B cell (primary cell): ENCODE results near the gene GPRIN2. TPM values are rescaled to one million over a fixed set of nuclear protein-coding genes. Genes with fewer than 3 reads are reported as not detected.

ENCODE experiments used
- ATAC-seq: fragments of 200-7000 bp; cut with Tn5 transposase; one replicate; pipeline ENCODE4 v1.10.0; 2021; ENCODE audit warnings: low read depth, mild to moderate bottlenecking, moderate number of reproducible peaks, moderate library complexity
- CTCF ChIA-PET: fragments of 350-600 bp; sonication (Branson Sonifier 250); formaldehyde crosslinking; loops from one replicate; lab custom pipeline; 2021; ENCODE audit warnings: antibody characterized with exemption, inconsistent platforms; lab: Charles Lee
- POLR2A ChIA-PET: fragments of 350-600 bp; sonication (Branson Sonifier 250); formaldehyde crosslinking; loops from one replicate; lab custom pipeline; 2021; ENCODE audit warnings: antibody characterized with exemption; lab: Charles Lee
- DNase-seq: peaks from one replicate; pipeline ENCODE4 v3.0.0; 2013
- H2AFZ ChIP-seq: 2 replicates; pipeline ENCODE4 v1.6.1; 2012; ENCODE audit warnings: mild to moderate bottlenecking, low read depth, low read length; ENCODE audit not compliant: insufficient read depth, poor library complexity, severe bottlenecking
- H3K27ac ChIP-seq, 2 donors: 1 replicate in 1 of 2; 2 replicates in 1 of 2; pipeline ENCODE4 v1.5.1; 2012 to 2013; ENCODE audit warnings: low read length in 2 of 2, mild to moderate bottlenecking in 2 of 2, moderate library complexity in 1 of 2
- H3K27me3 ChIP-seq, 4 experiments: fragments of 200-600 bp in 1 of 4; sonication (generic) in 1 of 4; replicated peaks in 1 of 4; 1 replicate in 2 of 4; 2 replicates in 2 of 4; pipeline versions ENCODE4 v1.6.1 to v1.7.0; 2013 to 2016; ENCODE audit warnings: low read length in 3 of 4, mild to moderate bottlenecking in 2 of 4, mixed read lengths in 1 of 4, moderate library complexity in 1 of 4; ENCODE audit not compliant: insufficient read depth in 4 of 4, control insufficient read depth in 3 of 4; ENCODE audit errors: control extremely low read depth in 1 of 4
- H3K36me3 ChIP-seq, 2 experiments: replicated peaks in 1 of 2; 1 replicate in 1 of 2; 2 replicates in 1 of 2; pipeline versions ENCODE4 v1.6.1 to v1.7.1; 2013; ENCODE audit warnings: low read length in 1 of 2; ENCODE audit not compliant: insufficient read depth in 2 of 2, control insufficient read depth in 1 of 2; ENCODE audit errors: control extremely low read depth in 1 of 2, extremely low read depth in 1 of 2
- H3K4me1 ChIP-seq, 2 donors: fragments of 200-600 bp in 1 of 2; sonication (generic) in 1 of 2; 1 replicate in 1 of 2; 2 replicates in 1 of 2; pipeline versions ENCODE4 v1.5.1 to v1.6.1; 2013 to 2017; ENCODE audit warnings: low read length in 2 of 2; ENCODE audit not compliant: control insufficient read depth in 2 of 2, insufficient read depth in 2 of 2
- H3K4me2 ChIP-seq: replicated peaks from 2 replicates; pipeline ENCODE3; 2012; ENCODE audit warnings: mild to moderate bottlenecking, low read depth, low read length; ENCODE audit not compliant: poor library complexity, severe bottlenecking
- H3K4me3 ChIP-seq, 5 experiments: fragments of 200-600 bp in 1 of 5; sonication (generic) in 1 of 5; 1 replicate in 3 of 5; 2 replicates in 2 of 5; pipeline versions ENCODE4 v1.5.1 to v1.7.0; 2011 to 2016; ENCODE audit warnings: low read length in 4 of 5, mild to moderate bottlenecking in 4 of 5, low read depth in 2 of 5, control low read depth in 1 of 5, moderate library complexity in 1 of 5; ENCODE audit not compliant: insufficient read depth in 1 of 5; ENCODE audit errors: control extremely low read depth in 1 of 5, extremely low read depth in 1 of 5
- H3K79me2 ChIP-seq: fragments of 200-600 bp; sonication (generic); one replicate; pipeline ENCODE4 v1.6.0; 2016; ENCODE audit warnings: low read length; ENCODE audit not compliant: control insufficient read depth, insufficient read depth
- H3K9ac ChIP-seq: fragments of 200-600 bp; sonication (generic); 2 replicates; pipeline ENCODE4 v1.6.1; 2017; ENCODE audit warnings: mild to moderate bottlenecking, low read length, moderate library complexity
- H3K9me3 ChIP-seq, 3 donors: one replicate each; pipeline versions ENCODE4 v1.6.1 to v1.7.1; 2013; ENCODE audit warnings: low read length in 2 of 3; ENCODE audit not compliant: control insufficient read depth in 2 of 3, insufficient read depth in 1 of 3; ENCODE audit errors: control extremely low read depth in 1 of 3
- H4K20me1 ChIP-seq: 2 replicates; pipeline ENCODE4 v1.6.0; 2012; ENCODE audit warnings: mild to moderate bottlenecking, low read length; ENCODE audit not compliant: insufficient read depth, control insufficient read depth, poor library complexity, severe bottlenecking
- H3K27ac Mint-ChIP-seq: one replicate; pipeline ENCODE4 v1.8.0; 2021; ENCODE audit warnings: mixed read lengths
- H3K27me3 Mint-ChIP-seq: one replicate; pipeline ENCODE4 v1.8.0; 2021; ENCODE audit warnings: mixed read lengths
- H3K4me1 Mint-ChIP-seq: one replicate; pipeline ENCODE4 v1.8.0; 2021; ENCODE audit warnings: mixed read lengths
- H3K4me3 Mint-ChIP-seq: one replicate; pipeline ENCODE4 v1.8.0; 2021; ENCODE audit warnings: mixed read lengths
- H3K9me3 Mint-ChIP-seq: one replicate; pipeline ENCODE4 v1.8.0; 2022; ENCODE audit warnings: mixed read lengths; ENCODE audit not compliant: insufficient read depth
- EZH2 ChIP-seq: IDR thresholded peaks from 2 replicates; pipeline ENCODE4 v1.6.1; 2012; ENCODE audit warnings: borderline replicate concordance, low read depth, mild to moderate bottlenecking, moderate library complexity, low read length; ENCODE audit not compliant: insufficient read depth, poor library complexity, severe bottlenecking
- WGBS: methylation state at CpG from one replicate; pipeline ENCODE4 v1.1.5; 2013; ENCODE audit warnings: missing lambda C conversion rate; ENCODE audit not compliant: insufficient coverage; 5-methylcytosine and 5-hydroxymethylcytosine counted together
- intact Hi-C: fragments of 100-400 bp; cut with micrococcal nuclease; formaldehyde crosslinking; loops from one replicate; pipeline ENCODE4 v1.10.0; 2022
- polyA plus RNA-seq: library from polyadenylated mRNA; depleted of rRNA; stranded (reverse); fragments of >200 nt; gene quantifications from 2 replicates; pipeline ENCODE4 v1.2.3, GENCODE V29; 2012
- total RNA-seq, 2 donors: library from RNA; stranded (reverse); fragments of 120-200 nt in 1 of 2; gene quantifications; 1 replicate in 1 of 2; 2 replicates in 1 of 2; pipeline versions ENCODE4 v1.2.3 to v1.2.4, GENCODE V29; 2013 to 2022
- TF ChIP-seq, protein P1 (sequence below): fragments of 200-600 bp; IDR thresholded peaks from one replicate; pipeline ENCODE4 v1.8.0; 2022; ENCODE audit warnings: antibody characterized with exemption, mild to moderate bottlenecking

GPRIN2 gene
- total and polyA plus RNA-seq, 2 donors (not counting 1 experiment from before 2014, with no cell fraction given), result not detected

DNA sequence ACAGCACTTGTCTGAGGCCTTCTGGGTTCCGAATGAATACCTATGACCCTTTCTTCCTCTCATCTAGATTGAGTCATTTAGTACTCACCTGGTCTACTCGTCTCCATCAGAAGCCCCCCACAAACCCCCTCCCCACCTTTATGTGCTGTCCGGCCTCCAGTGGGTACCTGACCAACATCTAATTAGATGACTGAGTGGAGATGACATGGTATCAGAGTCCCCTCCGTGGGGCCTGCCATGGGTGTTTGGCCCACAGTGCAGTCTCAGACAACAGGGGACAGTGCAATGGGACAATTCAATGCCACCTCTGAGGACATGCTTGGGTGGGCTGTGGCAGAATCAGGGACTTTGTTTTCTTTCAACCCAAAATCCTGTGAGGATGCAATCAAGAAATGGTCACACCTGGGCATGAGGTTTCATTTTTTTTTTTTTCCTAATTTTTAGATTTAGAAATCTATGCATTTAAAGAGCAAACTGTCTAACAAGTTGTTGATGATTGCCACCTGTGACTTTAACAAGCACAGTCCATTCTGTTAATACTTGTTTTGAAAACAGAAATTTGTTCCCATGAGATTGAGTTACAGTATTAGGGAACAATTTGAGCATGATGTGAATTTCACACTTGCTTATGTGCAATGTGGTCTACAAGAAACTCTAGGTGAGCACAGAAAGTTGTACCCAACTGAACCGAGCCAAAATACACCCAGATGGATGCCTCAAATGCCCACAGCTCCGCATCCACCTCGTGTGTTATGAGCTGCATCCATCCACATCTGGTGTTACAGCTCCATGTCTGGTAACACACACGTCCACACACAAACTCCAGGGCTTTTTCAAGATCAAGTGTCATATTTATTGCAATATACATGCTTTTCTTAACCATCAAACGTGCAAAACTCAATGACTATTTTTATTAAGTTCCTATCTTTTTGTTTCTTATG lies 27.5 kb downstream of the GPRIN2 start:
- H4K20me1 ChIP-seq, result no peaks in the 10 kb centered on the region
- Mint-ChIP-seq H3K9me3 (no peaks in the 10 kb centered on the region), H3K4me1 (no peaks in the 10 kb centered on the region), H3K4me3 (no peak overlapping the region), H3K27me3 (no peaks in the 10 kb centered on the region), H3K27ac (no peak overlapping the region)
- ChIA-PET CTCF (no interaction called here), POLR2A (no interaction called here)
- no peak overlapping the region for H3K9ac ChIP-seq
- no peaks in the 10 kb centered on the region for H3K79me2 ChIP-seq
- DNase-seq (no peak), ATAC-seq (no peak)
- H3K36me3 ChIP-seq, result no peaks in the 10 kb centered on the region
- H2AFZ ChIP-seq, result no peak overlapping the region
- 77% methylated on average over 7 of the region's 9 CpGs for WGBS
- intact Hi-C loops, result no loop called here
- no peak overlapping the region for H3K4me2 ChIP-seq
- no peak overlapping the region for H3K4me3 ChIP-seq
- H3K27ac ChIP-seq, result no peak overlapping the region
- TF ChIP-seq, protein P1, sequence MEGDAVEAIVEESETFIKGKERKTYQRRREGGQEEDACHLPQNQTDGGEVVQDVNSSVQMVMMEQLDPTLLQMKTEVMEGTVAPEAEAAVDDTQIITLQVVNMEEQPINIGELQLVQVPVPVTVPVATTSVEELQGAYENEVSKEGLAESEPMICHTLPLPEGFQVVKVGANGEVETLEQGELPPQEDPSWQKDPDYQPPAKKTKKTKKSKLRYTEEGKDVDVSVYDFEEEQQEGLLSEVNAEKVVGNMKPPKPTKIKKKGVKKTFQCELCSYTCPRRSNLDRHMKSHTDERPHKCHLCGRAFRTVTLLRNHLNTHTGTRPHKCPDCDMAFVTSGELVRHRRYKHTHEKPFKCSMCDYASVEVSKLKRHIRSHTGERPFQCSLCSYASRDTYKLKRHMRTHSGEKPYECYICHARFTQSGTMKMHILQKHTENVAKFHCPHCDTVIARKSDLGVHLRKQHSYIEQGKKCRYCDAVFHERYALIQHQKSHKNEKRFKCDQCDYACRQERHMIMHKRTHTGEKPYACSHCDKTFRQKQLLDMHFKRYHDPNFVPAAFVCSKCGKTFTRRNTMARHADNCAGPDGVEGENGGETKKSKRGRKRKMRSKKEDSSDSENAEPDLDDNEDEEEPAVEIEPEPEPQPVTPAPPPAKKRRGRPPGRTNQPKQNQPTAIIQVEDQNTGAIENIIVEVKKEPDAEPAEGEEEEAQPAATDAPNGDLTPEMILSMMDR, result no peak
- TF ChIP-seq EZH2, result no peak
- H3K4me1 ChIP-seq, result no peaks in the 10 kb centered on the region
- H3K9me3 ChIP-seq, result no peaks in the 10 kb centered on the region
- H3K27me3 ChIP-seq, result no peaks in the 10 kb centered on the region

DNA sequence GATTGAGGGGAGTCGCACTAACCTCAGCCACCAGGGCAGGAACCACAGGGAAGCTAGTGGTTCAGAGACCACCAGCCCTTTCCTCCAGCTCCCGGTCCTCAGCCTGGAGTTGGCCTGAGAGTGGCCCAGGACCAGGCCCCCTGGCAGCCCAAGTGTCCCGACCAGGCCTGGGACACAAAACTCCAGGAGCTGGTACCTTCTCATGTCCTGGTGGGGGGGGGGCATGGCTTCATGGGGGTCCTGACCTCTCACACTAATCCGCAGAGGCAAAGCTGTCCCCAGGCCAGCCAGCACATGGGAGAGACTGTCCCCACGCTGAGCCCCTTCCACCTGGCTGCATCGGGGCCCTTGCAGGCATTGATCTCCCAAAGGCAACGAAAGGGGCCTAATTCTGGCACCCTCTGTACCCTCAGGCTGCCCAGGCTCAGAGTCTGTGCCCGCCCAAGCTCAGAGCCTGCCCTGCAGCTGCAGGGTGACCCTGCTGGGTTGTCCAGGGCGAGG lies 28.2 kb downstream of the GPRIN2 start:
- CTCF ChIA-PET, result no interaction called here
- DNase-seq (no peak), ATAC-seq (no peak)
- POLR2A ChIA-PET, result no interaction called here
- H3K4me1 ChIP-seq, result no peaks in the 10 kb centered on the region
- Mint-ChIP-seq H3K27me3 (no peaks in the 10 kb centered on the region), H3K4me1 (no peaks in the 10 kb centered on the region), H3K27ac (no peak overlapping the region), H3K4me3 (no peak overlapping the region), H3K9me3 (no peaks in the 10 kb centered on the region)
- TF ChIP-seq, protein P1, result no peak
- TF ChIP-seq EZH2, result no peak
- H3K27me3 ChIP-seq, result no peaks in the 10 kb centered on the region
- H2AFZ ChIP-seq, result no peak overlapping the region
- H3K79me2 ChIP-seq, result no peaks in the 10 kb centered on the region
- H3K4me3 ChIP-seq, result no peak overlapping the region
- H3K9me3 ChIP-seq, result no peaks in the 10 kb centered on the region
- WGBS, result 90% methylated on average over 9 of the region's 9 CpGs
- no peaks in the 10 kb centered on the region for H3K36me3 ChIP-seq
- H4K20me1 ChIP-seq, result no peaks in the 10 kb centered on the region
- intact Hi-C loops, result no loop called here
- no peak overlapping the region for H3K27ac ChIP-seq
- H3K9ac ChIP-seq, result no peak overlapping the region
- H3K4me2 ChIP-seq, result no peak overlapping the region
